GM12864 (cell line): ENCODE data around the gene INPP5E.

Experiments
- DNase-seq: peaks from one replicate; pipeline ENCODE4 v3.0.0-alpha.2; 2011; ENCODE audit warnings: low read depth
- H3K4me3 ChIP-seq: 2 replicates; pipeline ENCODE4 v1.5.1; 2011; ENCODE audit warnings: mild to moderate bottlenecking, low read depth, low read length, control low read depth
- CTCF ChIP-seq: IDR thresholded peaks from 2 replicates; pipeline ENCODE4 v1.5.1; 2011; ENCODE audit warnings: low read depth, mild to moderate bottlenecking, moderate library complexity, low read length, control low read depth, inconsistent platforms; ENCODE audit errors: missing control alignments

Gene INPP5E

DNA sequence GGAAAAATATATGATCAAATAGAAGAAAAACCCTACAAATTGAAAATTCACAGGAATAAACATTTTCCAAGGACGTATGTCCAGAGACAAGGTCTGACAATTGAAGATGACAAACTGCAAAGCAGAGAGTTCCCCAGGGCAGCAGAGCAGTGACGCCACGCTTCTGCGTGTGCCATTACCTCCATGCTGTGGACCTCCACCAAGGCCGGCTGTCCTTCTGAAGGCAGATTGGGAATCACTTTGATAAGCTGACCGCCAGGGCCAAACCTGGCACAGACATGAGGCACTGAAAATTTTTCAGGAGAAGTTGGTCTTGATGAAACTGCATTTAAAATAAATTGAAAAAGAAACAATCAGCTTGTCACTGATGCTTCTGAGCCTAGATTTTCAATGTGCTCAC is 24.6 kb upstream of the INPP5E start:
- no peak for TF ChIP-seq CTCF

DNA sequence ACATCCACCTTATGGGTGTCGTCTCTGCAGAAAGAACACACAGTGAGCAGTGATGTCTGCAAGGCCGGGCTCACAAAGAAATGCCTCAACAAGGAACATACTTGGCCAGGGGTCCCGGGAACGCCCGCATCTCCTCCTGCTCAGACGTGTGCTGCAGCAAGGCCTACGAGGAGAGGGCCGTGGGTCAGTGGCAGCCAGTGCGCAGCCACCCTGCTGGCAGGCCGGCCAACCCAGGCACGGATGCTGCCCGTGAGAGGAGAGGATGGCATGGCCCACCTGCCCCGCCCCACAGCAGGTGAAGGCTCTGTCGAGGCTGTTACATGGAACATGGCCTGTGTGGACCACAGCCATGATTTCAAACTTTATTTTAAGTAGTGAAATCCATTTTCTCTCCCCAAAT is 23.9 kb upstream of the INPP5E start:
- no peak overlapping the region for H3K4me3 ChIP-seq
- DNase-seq: no peak
- no peak for TF ChIP-seq CTCF

More for the DNA sequence above, 24.6 kb upstream of the INPP5E start:
- H3K4me3 ChIP-seq: no peak overlapping the region
- no peak for DNase-seq

DNA sequence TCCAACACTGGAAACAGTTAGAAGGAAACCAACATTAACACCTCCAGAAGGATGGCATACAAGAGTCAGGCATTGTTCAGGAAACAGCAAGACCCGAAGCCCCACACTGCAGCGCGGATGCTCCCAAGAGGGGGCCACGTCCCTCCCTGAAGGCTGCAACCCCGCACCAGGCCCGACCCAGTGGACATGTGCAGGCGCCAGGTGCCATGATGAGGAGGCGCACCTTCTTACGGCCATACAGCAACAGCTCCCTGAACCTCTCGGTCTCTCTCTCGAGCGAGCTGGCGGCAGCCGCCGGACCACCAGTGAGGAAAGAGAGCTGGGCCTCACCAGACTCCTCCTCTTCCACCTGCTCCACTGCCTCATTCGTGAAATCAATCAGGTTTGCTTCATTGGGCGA is 23.0 kb upstream of the INPP5E start:
- TF ChIP-seq CTCF: no peak
- no peak overlapping the region for H3K4me3 ChIP-seq
- no peak for DNase-seq

DNA sequence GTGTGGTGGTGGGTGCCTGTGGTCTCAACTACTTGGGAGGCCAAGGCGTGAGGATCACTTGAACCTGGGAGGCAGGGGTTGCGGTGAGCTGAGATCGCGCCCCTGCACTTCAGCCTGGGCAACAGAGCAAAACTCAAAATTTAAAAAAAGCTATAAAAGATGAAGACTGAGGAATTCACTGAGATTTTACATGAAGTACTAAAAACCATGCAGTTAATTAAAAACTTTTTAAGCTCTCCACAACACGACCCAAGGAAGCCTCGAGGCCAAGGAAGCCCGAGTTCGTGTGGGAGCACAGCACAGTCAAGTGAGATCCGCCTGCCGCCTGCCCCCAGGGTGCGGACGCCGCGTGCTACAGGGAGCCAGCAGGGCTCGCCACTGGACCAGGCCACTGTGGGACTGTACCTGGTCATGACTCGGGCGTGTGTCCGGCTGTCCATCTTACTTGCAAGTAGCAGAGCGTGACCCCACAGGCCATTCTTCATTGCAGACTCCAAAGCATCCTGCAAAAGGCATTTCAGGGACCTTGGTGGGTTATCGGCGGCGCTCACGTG is 21.2 kb upstream of the INPP5E start:
- DNase-seq: no peak
- TF ChIP-seq CTCF: no peak
- no peak overlapping the region for H3K4me3 ChIP-seq

DNA sequence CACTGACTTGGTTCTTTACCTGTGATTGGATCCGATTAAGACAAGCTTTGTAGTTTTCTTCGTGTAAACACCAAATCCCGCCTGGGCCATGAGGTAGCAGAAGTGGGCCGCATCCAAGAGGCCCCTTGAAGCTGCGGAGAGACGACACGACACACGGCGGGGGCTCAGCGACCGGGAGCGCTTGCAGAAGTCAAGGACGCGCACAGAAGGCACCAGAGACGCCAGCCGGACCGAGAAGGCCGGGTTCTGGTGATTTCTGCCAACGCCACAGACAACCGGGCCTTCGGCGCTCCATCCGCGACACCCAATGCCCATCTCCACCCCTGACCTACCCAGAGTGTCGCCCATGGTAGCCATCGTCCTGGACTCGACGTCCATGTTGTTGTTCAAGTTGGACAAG is 19.8 kb upstream of the INPP5E start:
- H3K4me3 ChIP-seq: no peak overlapping the region
- DNase-seq: no peak
- no peak for TF ChIP-seq CTCF

- DNase-seq: no peak
- TF ChIP-seq CTCF: no peak
- H3K4me3 ChIP-seq: no peak overlapping the region
Observed at GRCh38 chr9:136457326-136457725, 17.7 kb upstream of the INPP5E start.

GRCh38 chr9:136456258-136456657 is 16.6 kb upstream of the INPP5E start:
- no peak overlapping the region for H3K4me3 ChIP-seq
- no peak for TF ChIP-seq CTCF
- DNase-seq: no peak
